ENCODE results near the gene SRRD.
"Not testable (repeated sequence)": the region's sequence is repeated elsewhere in the genome, so short reads cannot be mapped to it uniquely, and the experiment has no call there.

Gene SRRD

GRCh38 chr22:26483439-26484359 lies at the start of gene SRRD, which contains the start of gene HPS4:
Gene SRRD (plus strand): TSS chr22:26483877. CDS start chr22:26483891, 14 bp downstream.
Gene HPS4 (minus strand): TSS chr22:26483783. CDS start chr22:26481762, 2,021 bp downstream.
- peak within 1 kb of the TSS; percentile 93 for H3K4me3 ChIP-seq (ENCODE audit: low read depth, low read length)
- in situ Hi-C loops (cut with HindIII; ENCODE audit: low sequenced_read_pairs) = no loop called here
- DNase-seq (ENCODE audit: low read depth, low spot score) = peak; percentile 91
- no peak for TF ChIP-seq CTCF (IDR thresholded peaks at IDR 0.05; ENCODE audit: low read depth, low read length)

GRCh38 chr22:26435327-26436093 lies 48.2 kb upstream of the SRRD start:
- no peak for DNase-seq (ENCODE audit: low read depth, low spot score)

GRCh38 chr22:26436903-26437515 lies 46.7 kb upstream of the SRRD start:
- TF ChIP-seq CTCF (IDR thresholded peaks at IDR 0.05; ENCODE audit: low read depth, low read length) = no peak
- DNase-seq (ENCODE audit: low read depth, low spot score) = no peak
- H3K4me3 ChIP-seq (ENCODE audit: low read depth, low read length) = no peak overlapping the region
- in situ Hi-C loops (cut with HindIII; ENCODE audit: low sequenced_read_pairs) = no loop called here

More at GRCh38 chr22:26435327-26436093, 48.2 kb upstream of the SRRD start:
- TF ChIP-seq CTCF (IDR thresholded peaks at IDR 0.05; ENCODE audit: low read depth, low read length) = no peak
- in situ Hi-C loops (cut with HindIII; ENCODE audit: low sequenced_read_pairs) = no loop called here
- no peak overlapping the region for H3K4me3 ChIP-seq (ENCODE audit: low read depth, low read length)

- no peak for TF ChIP-seq CTCF (IDR thresholded peaks at IDR 0.05; ENCODE audit: low read depth, low read length)
- DNase-seq (ENCODE audit: low read depth, low spot score) = no peak
- in situ Hi-C loops (cut with HindIII; ENCODE audit: low sequenced_read_pairs) = no loop called here
- no peak overlapping the region for H3K4me3 ChIP-seq (ENCODE audit: low read depth, low read length)
Observed at GRCh38 chr22:26437694-26438392, 45.8 kb upstream of the SRRD start.

- H3K4me3 ChIP-seq (ENCODE audit: low read depth, low read length); in situ Hi-C loops (cut with HindIII; ENCODE audit: low sequenced_read_pairs); DNase-seq (ENCODE audit: low read depth, low spot score): not testable (repeated sequence)
Observed at GRCh38 chr22:26438776-26439175, 44.9 kb upstream of the SRRD start.

- no peak overlapping the region for H3K4me3 ChIP-seq (ENCODE audit: low read depth, low read length)
- in situ Hi-C loops (cut with HindIII; ENCODE audit: low sequenced_read_pairs) = no loop called here
- no peak for DNase-seq (ENCODE audit: low read depth, low spot score)
- TF ChIP-seq CTCF (IDR thresholded peaks at IDR 0.05; ENCODE audit: low read depth, low read length) = no peak
Observed at GRCh38 chr22:26439559-26439958, 44.1 kb upstream of the SRRD start.

Measured in astrocyte of the spinal cord (primary cell).